Nephron progenitor cell (in vitro differentiated cells): Measurements from ENCODE around the gene NCKAP5.

ENCODE experiments used
- DNase-seq: peaks from one replicate; pipeline ENCODE4 v3.0.0; 2021
- H3K27ac Mint-ChIP-seq: 2 replicates; pipeline ENCODE4 v1.8.0; 2021; ENCODE audit warnings: mild to moderate bottlenecking, moderate library complexity, mixed read lengths
- H3K27me3 Mint-ChIP-seq: 2 replicates; pipeline ENCODE4 v1.8.0; 2021; ENCODE audit warnings: mild to moderate bottlenecking, low read depth, mixed read lengths; ENCODE audit not compliant: poor library complexity
- H3K36me3 Mint-ChIP-seq: 2 replicates; pipeline ENCODE4 v1.8.0; 2021; ENCODE audit warnings: low read depth, mixed read lengths
- H3K4me1 Mint-ChIP-seq: 2 replicates; pipeline ENCODE4 v1.8.0; 2021; ENCODE audit warnings: mixed read lengths
- H3K4me3 Mint-ChIP-seq: 2 replicates; pipeline ENCODE4 v1.8.0; 2021; ENCODE audit warnings: mild to moderate bottlenecking, moderate library complexity, mixed read lengths
- H3K9me3 Mint-ChIP-seq: 2 replicates; pipeline ENCODE4 v1.8.0; 2021; ENCODE audit warnings: mild to moderate bottlenecking, moderate library complexity, mixed read lengths
- CTCF ChIP-seq: fragments of 200-600 bp; sonication (generic); IDR thresholded peaks from 2 replicates; pipeline ENCODE4 v1.5.0; 2021; ENCODE audit warnings: antibody characterized with exemption

NCKAP5 gene

GRCh38 chr2:133229974-133230373 is 338.3 kb downstream of the NCKAP5 start:
- TF ChIP-seq CTCF = no peak
- H3K36me3 Mint-ChIP-seq = no peaks in the 10 kb centered on the region
- DNase-seq = no peak
- H3K4me1 Mint-ChIP-seq = no peaks in the 10 kb centered on the region
- no peaks in the 10 kb centered on the region for H3K27me3 Mint-ChIP-seq
- no peaks in the 10 kb centered on the region for H3K9me3 Mint-ChIP-seq
- no peak overlapping the region for H3K4me3 Mint-ChIP-seq
- H3K27ac Mint-ChIP-seq = no peak overlapping the region

GRCh38 chr2:133223226-133223625 is 345.0 kb downstream of the NCKAP5 start:
- Mint-ChIP-seq H3K36me3 (no peaks in the 10 kb centered on the region), H3K27ac (no peak overlapping the region), H3K27me3 (no peaks in the 10 kb centered on the region), H3K4me1 (no peaks in the 10 kb centered on the region), H3K4me3 (no peak overlapping the region), H3K9me3 (no peaks in the 10 kb centered on the region)
- no peak for TF ChIP-seq CTCF
- DNase-seq = no peak

GRCh38 chr2:133221398-133221797 is 346.9 kb downstream of the NCKAP5 start:
- H3K27ac Mint-ChIP-seq = no peak overlapping the region
- no peak for TF ChIP-seq CTCF
- H3K4me1 Mint-ChIP-seq = no peaks in the 10 kb centered on the region
- no peak for DNase-seq
- H3K36me3 Mint-ChIP-seq = no peaks in the 10 kb centered on the region
- H3K9me3 Mint-ChIP-seq = no peaks in the 10 kb centered on the region
- H3K4me3 Mint-ChIP-seq = no peak overlapping the region
- no peaks in the 10 kb centered on the region for H3K27me3 Mint-ChIP-seq

- no peaks in the 10 kb centered on the region for H3K4me1 Mint-ChIP-seq
- DNase-seq = no peak
- H3K9me3 Mint-ChIP-seq = peaks cover 9% of the 10 kb centered on the region
- no peaks in the 10 kb centered on the region for H3K36me3 Mint-ChIP-seq
- H3K27me3 Mint-ChIP-seq = no peaks in the 10 kb centered on the region
- TF ChIP-seq CTCF = no peak
- H3K4me3 Mint-ChIP-seq = no peak overlapping the region
- H3K27ac Mint-ChIP-seq = no peak overlapping the region
These were observed 350.1 kb downstream of the NCKAP5 start for GRCh38 chr2:133218204-133218603.

- Mint-ChIP-seq H3K4me1 (no peaks in the 10 kb centered on the region), H3K4me3 (no peak overlapping the region), H3K36me3 (no peaks in the 10 kb centered on the region), H3K27ac (no peak overlapping the region), H3K27me3 (no peaks in the 10 kb centered on the region), H3K9me3 (peaks cover 9% of the 10 kb centered on the region)
- TF ChIP-seq CTCF = no peak
- no peak for DNase-seq
These were observed 352.8 kb downstream of the NCKAP5 start for GRCh38 chr2:133215477-133215876.

GRCh38 chr2:133213651-133214050 is 354.6 kb downstream of the NCKAP5 start:
- H3K27me3 Mint-ChIP-seq = no peaks in the 10 kb centered on the region
- H3K36me3 Mint-ChIP-seq = no peaks in the 10 kb centered on the region

More at GRCh38 chr2:133213651-133214050, 354.6 kb downstream of the NCKAP5 start:
- TF ChIP-seq CTCF = no peak
- H3K4me1 Mint-ChIP-seq = no peaks in the 10 kb centered on the region
- H3K27ac Mint-ChIP-seq = no peak overlapping the region
- no peak overlapping the region for H3K4me3 Mint-ChIP-seq
- peaks cover 9% of the 10 kb centered on the region for H3K9me3 Mint-ChIP-seq
- DNase-seq = no peak
